ENCODE data around the gene HPCAL1.

GRCh38 chr2:10452956-10453904 lies 150.5 kb downstream of the HPCAL1 start:
- TF ChIP-seq CTCF (IDR thresholded peaks at IDR 0.05) (no peak), POLR2A (IDR thresholded peaks at IDR 0.05) (no peak)
